GM13976 (cell line): Measurements from ENCODE around the gene COQ2.
"Not testable (repeated sequence)": the region's sequence is repeated elsewhere in the genome, so short reads cannot be mapped to it uniquely, and the experiment has no call there.

Source experiments
- DNase-seq: peaks from one replicate; pipeline ENCODE4 v3.0.0; 2012; ENCODE audit warnings: low spot score
- in situ Hi-C: fragments of 300-500 bp; cut with MboI; formaldehyde crosslinking; loops from one replicate; pipeline ENCODE4 v1.12.0; 2022; ENCODE audit warnings: low sequenced_read_pairs, mixed read lengths, inconsistent platforms; ENCODE audit not compliant: unreplicated experiment
- TF ChIP-seq, protein P1 (sequence below): IDR thresholded peaks from 2 replicates; pipeline ENCODE4 v1.5.1; 2012; ENCODE audit warnings: borderline replicate concordance, mild to moderate bottlenecking; ENCODE audit not compliant: insufficient read depth; ENCODE audit errors: extremely low read depth, missing control alignments, control extremely low read depth

The COQ2 gene

GRCh38 chr4:83284193-83285054, at the start of gene COQ2:
COQ2 (minus strand) TSS chr4:83284798; CDS start chr4:83284764, 34 bp downstream.
- TF ChIP-seq, protein P1, sequence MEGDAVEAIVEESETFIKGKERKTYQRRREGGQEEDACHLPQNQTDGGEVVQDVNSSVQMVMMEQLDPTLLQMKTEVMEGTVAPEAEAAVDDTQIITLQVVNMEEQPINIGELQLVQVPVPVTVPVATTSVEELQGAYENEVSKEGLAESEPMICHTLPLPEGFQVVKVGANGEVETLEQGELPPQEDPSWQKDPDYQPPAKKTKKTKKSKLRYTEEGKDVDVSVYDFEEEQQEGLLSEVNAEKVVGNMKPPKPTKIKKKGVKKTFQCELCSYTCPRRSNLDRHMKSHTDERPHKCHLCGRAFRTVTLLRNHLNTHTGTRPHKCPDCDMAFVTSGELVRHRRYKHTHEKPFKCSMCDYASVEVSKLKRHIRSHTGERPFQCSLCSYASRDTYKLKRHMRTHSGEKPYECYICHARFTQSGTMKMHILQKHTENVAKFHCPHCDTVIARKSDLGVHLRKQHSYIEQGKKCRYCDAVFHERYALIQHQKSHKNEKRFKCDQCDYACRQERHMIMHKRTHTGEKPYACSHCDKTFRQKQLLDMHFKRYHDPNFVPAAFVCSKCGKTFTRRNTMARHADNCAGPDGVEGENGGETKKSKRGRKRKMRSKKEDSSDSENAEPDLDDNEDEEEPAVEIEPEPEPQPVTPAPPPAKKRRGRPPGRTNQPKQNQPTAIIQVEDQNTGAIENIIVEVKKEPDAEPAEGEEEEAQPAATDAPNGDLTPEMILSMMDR: peak; percentile 23
- DNase-seq: peak; percentile 90
- in situ Hi-C loops: no loop called here

GRCh38 chr4:83331956-83332355, 47.4 kb upstream of the COQ2 start:
- in situ Hi-C loops: no loop called here
- no peak for DNase-seq
- TF ChIP-seq, protein P1: no peak

DNA sequence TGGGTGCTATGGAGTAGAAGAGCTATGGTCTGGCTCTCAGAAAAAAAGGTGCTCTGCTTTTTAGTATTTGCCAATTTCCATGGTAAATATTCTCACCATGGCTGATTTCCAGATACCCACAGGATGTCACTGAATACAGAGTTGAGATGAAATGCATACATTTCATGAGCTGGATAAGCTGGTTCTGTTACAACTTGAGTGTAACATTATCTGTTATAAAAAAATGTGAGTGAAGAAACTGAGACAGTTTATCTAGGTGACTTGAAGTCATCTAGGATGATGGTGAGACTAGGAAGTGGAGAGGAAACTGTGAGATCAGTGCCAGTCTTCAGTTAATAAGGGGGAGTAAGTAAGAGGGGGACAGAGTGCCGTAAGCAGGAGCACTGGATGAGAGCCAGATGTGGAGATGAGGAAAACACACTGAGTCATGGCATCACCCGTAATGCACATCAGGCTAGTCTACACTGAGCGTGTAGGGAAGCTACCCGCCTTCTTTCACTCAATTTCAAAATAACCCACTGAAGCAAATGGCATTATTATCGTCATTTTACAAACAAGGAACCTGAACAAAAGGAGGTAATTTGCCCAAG, 45.0 kb upstream of the COQ2 start:
- TF ChIP-seq, protein P1: no peak
- in situ Hi-C loops: no loop called here
- no peak for DNase-seq

- DNase-seq: no peak
- in situ Hi-C loops: no loop called here
- TF ChIP-seq, protein P1: no peak
Observed at GRCh38 chr4:83328521-83329187, 44.1 kb upstream of the COQ2 start.

DNA sequence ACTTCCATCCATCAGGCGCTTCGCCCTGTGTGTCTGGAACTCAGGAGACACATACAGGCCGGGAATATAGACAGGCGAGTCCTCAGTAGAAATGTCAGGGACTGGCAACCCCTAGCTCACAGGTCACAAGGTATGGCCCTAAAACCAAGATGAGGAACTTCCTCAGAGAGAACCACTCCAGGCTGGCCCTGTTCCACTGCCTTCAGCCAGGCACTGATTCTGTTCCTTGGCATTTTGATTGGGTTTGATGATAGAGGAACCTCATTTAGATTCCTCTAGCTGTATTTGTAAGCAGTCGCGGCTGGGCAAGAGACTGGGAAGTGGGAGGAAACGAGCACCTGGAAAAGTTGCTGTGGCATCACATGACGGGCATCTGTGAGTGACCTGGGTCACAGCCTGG, 41.9 kb upstream of the COQ2 start:
- in situ Hi-C loops: no loop called here
- no peak for DNase-seq
- TF ChIP-seq, protein P1: no peak

DNA sequence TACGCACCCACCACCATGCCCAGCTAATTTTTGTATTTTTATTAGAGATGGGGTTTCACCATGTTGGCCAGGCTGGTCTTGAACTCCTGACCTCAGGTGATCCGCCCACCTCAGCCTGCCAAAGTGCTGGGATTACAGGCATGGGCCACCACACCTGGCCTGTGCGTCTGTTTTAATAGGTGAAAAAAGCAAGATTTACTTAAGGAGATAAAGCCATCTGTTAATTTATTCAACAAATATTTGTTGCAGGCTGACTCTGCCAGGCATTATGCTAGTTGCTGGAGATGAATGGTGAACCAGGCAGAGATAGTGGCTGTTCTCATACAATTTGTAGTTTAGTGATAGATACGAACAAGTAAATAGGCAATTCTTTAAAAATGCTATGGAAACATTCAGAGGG, 40.7 kb upstream of the COQ2 start:
- DNase-seq, in situ Hi-C loops: not testable (repeated sequence)

DNA sequence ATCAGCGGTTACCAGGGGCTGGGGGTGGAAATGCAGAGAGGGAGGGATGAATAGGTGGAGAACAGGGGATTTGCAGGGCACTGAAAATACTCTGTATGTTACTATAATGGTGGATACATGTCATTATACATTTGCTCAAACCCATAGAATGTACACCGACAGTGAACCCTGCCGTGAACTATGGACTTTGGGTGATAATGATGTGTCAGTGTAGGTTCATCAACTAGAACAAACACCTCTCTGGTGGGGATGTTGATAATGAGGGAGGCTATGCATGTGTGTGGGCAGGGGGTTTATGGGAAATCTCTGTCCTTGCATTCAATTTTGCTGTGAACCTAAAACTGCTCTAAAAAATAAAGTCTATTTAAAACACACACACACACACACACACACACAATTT, 38.5 kb upstream of the COQ2 start:
- DNase-seq: no peak
- in situ Hi-C loops: no loop called here
- TF ChIP-seq, protein P1: no peak
